Measurements from ENCODE around the gene CACNA1D.

CACNA1D gene

DNA sequence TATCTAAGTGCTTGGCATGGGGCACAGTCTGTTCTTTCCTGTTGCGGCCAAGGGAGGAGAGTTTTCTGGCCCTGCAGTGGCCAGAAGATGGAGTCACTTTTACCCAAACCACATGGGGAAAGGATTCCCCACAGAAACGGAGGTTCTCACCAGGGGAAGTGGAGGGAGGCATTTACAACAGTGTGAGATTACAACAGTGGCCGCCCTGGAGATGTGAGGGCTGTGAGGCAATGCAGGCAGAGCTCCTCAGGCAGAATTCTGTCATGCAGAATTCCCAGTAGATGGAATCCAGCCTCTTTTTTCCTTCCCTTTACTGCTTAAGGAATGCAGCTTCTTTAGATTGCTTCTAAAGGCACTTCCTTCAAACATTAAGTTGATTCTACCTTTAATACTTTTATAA, 83.1 kb downstream of the CACNA1D start:
- CTCF ChIA-PET, result no interaction called here
- no peak for DNase-seq (ENCODE audit: extremely low spot score)
- POLR2A ChIA-PET, result no interaction called here
- TF ChIP-seq, protein P1, sequence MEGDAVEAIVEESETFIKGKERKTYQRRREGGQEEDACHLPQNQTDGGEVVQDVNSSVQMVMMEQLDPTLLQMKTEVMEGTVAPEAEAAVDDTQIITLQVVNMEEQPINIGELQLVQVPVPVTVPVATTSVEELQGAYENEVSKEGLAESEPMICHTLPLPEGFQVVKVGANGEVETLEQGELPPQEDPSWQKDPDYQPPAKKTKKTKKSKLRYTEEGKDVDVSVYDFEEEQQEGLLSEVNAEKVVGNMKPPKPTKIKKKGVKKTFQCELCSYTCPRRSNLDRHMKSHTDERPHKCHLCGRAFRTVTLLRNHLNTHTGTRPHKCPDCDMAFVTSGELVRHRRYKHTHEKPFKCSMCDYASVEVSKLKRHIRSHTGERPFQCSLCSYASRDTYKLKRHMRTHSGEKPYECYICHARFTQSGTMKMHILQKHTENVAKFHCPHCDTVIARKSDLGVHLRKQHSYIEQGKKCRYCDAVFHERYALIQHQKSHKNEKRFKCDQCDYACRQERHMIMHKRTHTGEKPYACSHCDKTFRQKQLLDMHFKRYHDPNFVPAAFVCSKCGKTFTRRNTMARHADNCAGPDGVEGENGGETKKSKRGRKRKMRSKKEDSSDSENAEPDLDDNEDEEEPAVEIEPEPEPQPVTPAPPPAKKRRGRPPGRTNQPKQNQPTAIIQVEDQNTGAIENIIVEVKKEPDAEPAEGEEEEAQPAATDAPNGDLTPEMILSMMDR (IDR thresholded peaks at IDR 0.05; ENCODE audit: control extremely low read depth, extremely low read depth, low read depth, missing control alignments), result no peak

DNA sequence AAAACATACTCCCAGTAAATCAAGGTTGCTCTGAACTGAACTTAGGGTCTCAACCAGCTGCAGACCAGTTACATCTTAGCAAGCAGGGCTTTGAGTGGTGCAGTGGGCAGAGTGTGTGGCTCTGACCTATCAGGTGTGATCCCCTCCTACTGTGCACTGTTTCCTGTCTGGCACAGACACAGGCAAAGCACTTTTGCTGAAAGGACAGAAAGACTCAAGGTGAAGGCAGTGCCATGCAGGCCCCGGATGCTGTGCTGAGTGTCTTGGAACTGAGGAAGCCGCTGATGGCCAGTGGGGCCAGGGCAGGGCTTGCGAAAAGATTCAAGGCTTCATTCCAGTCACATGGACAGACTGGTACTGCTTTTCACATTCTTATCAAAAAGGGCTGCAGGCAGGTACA, 85.2 kb downstream of the CACNA1D start:
- TF ChIP-seq, protein P1 (IDR thresholded peaks at IDR 0.05; ENCODE audit: control extremely low read depth, extremely low read depth, low read depth, missing control alignments), result no peak
- DNase-seq (ENCODE audit: extremely low spot score), result no peak
- ChIA-PET POLR2A (no interaction called here), CTCF (no interaction called here)

DNA sequence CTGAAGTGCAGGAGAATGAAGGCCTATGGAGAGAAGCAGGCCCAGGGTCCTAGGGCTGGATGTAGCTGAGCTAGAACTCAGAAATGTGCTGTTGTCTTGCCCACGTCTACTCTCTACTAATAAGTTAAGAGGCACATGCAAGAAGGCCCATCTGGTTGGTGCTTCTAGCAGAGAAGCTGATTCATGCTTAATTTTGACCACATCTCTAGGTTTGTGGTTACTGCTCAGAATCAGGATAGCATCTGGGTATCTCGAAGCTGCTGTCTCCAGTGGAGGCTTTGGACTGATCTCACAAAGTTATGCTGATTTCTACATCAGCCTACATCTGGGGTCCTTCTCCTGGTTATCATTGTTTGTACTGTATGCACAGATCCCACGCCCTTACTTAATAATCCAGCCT, 87.3 kb downstream of the CACNA1D start:
- CTCF ChIA-PET, result interaction anchor here (1.5 to 1.7 kb wide), 3 partner anchors 9 to 149 kb away, joined by 3 to 4 read pairs (median 3); no protein-coding TSS in a partner anchor
- no peak for DNase-seq (ENCODE audit: extremely low spot score)
- POLR2A ChIA-PET, result no interaction called here

DNA sequence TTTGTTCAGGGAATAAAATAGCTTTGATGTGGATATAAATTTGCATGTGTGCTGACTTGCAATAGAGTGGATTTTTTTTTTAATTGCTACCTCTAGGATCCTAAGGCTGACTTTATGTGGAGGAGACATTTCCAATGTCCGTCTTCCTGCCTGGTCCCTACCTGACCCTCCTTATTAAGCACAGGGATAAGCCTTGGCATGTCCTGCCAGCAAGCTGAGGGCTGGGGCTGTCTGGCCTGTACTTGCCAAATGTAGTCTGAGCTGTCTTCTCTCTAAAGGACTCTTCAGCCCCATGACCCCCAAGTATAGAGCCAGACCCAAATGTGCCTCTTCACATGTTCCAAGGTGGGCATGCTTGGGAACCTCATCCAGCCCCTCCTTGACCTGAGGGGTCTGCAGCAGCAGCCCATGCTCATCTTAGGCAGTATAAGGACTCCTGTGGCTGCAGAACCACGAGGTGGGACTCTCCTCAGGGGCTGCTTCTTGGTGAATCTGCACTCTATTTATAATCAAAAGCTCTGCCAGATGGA, 88.8 kb downstream of the CACNA1D start:
- CTCF ChIA-PET, result interaction anchor here (1.1 to 1.7 kb wide), 5 partner anchors 10 to 147 kb away, joined by 3 to 4 read pairs (median 3); no protein-coding TSS in a partner anchor
- DNase-seq (ENCODE audit: extremely low spot score), result no peak
- TF ChIP-seq, protein P1 (IDR thresholded peaks at IDR 0.05; ENCODE audit: control extremely low read depth, extremely low read depth, low read depth, missing control alignments), result no peak
- POLR2A ChIA-PET, result no interaction called here

More for the DNA sequence above, 87.3 kb downstream of the CACNA1D start:
- TF ChIP-seq, protein P1 (IDR thresholded peaks at IDR 0.05; ENCODE audit: control extremely low read depth, extremely low read depth, low read depth, missing control alignments), result no peak

DNA sequence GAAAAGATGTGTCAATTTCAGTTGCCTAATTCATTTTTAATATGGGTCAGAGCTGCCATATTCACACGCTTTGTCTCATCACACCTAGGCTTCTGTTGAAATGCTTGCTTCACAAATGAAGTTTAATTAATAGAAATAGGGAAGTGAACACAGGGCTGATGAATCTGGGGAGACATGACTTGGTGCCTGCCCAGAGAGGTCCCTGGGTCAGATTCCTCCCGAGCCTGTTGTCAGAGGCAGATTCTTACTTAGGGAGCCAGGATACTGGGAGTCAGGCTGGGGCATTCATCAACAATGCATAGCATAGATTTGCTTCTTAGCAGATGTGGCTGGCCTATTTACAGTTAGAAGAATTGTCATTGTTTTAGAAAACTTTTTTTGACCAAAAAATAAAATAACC, 90.6 kb downstream of the CACNA1D start:
- TF ChIP-seq, protein P1 (IDR thresholded peaks at IDR 0.05; ENCODE audit: control extremely low read depth, extremely low read depth, low read depth, missing control alignments), result no peak
- POLR2A ChIA-PET, result no interaction called here
- DNase-seq (ENCODE audit: extremely low spot score), result no peak
- CTCF ChIA-PET, result interaction anchor here (1.3 to 1.4 kb wide), 2 partner anchors 9 to 23 kb away, joined by 3 read pairs; no protein-coding TSS in a partner anchor

DNA sequence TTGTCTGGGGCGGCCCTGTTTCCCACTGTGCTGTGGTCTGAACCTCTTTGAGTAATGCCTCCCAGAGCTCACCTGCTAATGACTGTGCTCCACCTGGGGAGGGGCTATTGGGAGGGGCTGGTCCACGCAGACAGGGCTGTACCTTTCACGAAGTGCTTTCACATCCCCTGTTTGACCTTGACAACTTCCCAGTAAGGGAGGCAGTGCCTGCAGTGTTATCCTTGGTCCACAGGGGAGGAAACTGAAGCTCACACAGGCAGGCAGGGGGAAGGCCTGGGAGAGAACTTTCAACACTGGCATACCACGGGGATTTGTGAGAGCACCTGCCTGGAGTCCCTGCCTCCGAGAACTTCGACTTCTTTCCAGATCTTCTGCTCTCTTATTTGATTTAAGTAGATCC, 91.2 kb downstream of the CACNA1D start:
- TF ChIP-seq, protein P1 (IDR thresholded peaks at IDR 0.05; ENCODE audit: control extremely low read depth, extremely low read depth, low read depth, missing control alignments), result no peak
- POLR2A ChIA-PET, result no interaction called here
- DNase-seq (ENCODE audit: extremely low spot score), result no peak
- CTCF ChIA-PET, result interaction anchor here (2.0 kb wide), 1 partner anchor 12 kb away, joined by 6 read pairs; no protein-coding TSS in a partner anchor

Measured in GM10248 (cell line).